WTC11 (cell line): Measurements from ENCODE around the gene MFF. TPM values are rescaled to one million over a fixed set of nuclear protein-coding genes. Genes with fewer than 3 reads are reported as not detected.

Experiments used
- ATAC-seq: fragments of 200-7000 bp; cut with Tn5 transposase; 2 replicates; pipeline ENCODE4 v1.10.0; 2021; ENCODE audit warnings: mild to moderate bottlenecking, moderate library complexity
- CTCF ChIA-PET: fragments of 300-600 bp; sonication (Branson Sonifier 250); formaldehyde crosslinking; loops from one replicate; lab custom pipeline; 2021; ENCODE audit warnings: antibody characterized with exemption; lab: Charles Lee
- POLR2A ChIA-PET: fragments of 350-600 bp; sonication (Branson Sonifier 250); formaldehyde crosslinking; loops from one replicate; lab custom pipeline; 2021; ENCODE audit warnings: antibody characterized with exemption; lab: Charles Lee
- DNase-seq: peaks from one replicate; pipeline ENCODE4 v3.0.0; 2021; ENCODE audit warnings: low spot score
- H3K27ac Mint-ChIP-seq: 2 replicates; pipeline ENCODE4 v1.8.0; 2021; ENCODE audit warnings: mixed read lengths
- H3K27me3 Mint-ChIP-seq: 2 replicates; pipeline ENCODE4 v1.8.0; 2021; ENCODE audit warnings: low read depth, mild to moderate bottlenecking, moderate library complexity, mixed read lengths
- H3K36me3 Mint-ChIP-seq: 2 replicates; pipeline ENCODE4 v1.8.0; 2021; ENCODE audit warnings: mixed read lengths
- H3K4me1 Mint-ChIP-seq: 2 replicates; pipeline ENCODE4 v1.8.0; 2022; ENCODE audit warnings: mixed read lengths
- H3K4me3 Mint-ChIP-seq: 2 replicates; pipeline ENCODE4 v1.8.0; 2021; ENCODE audit warnings: mild to moderate bottlenecking, moderate library complexity, mixed read lengths
- H3K9me3 Mint-ChIP-seq: 2 replicates; pipeline ENCODE4 v1.8.0; 2021; ENCODE audit warnings: mixed read lengths
- ARID4B ChIP-seq: sonication (generic); formaldehyde crosslinking; IDR thresholded peaks from 2 replicates; pipeline ENCODE4 v1.8.0; 2023; ENCODE audit warnings: missing genetic modification reagents, mild to moderate bottlenecking, borderline replicate concordance
- E2F5 ChIP-seq: sonication (generic); formaldehyde crosslinking; IDR thresholded peaks from 2 replicates; pipeline ENCODE4 v1.8.1; 2022; ENCODE audit warnings: mild to moderate bottlenecking, moderate library complexity, missing genetic modification reagents
- EMX1 ChIP-seq: fragments of 250-450 bp; sonication (Bioruptor Pico); IDR thresholded peaks from 2 replicates; pipeline ENCODE4 v1.8.0; 2021; ENCODE audit warnings: mild to moderate bottlenecking
- ETV6 ChIP-seq: sonication (generic); formaldehyde crosslinking; IDR thresholded peaks from 2 replicates; pipeline ENCODE4 v1.8.1; 2022; ENCODE audit warnings: mild to moderate bottlenecking, missing genetic modification reagents
- HMGXB4 ChIP-seq: sonication (generic); formaldehyde crosslinking; IDR thresholded peaks from 2 replicates; pipeline ENCODE4 v1.8.1; 2023; ENCODE audit warnings: mild to moderate bottlenecking, moderate library complexity, missing genetic modification reagents
- JAZF1 ChIP-seq: fragments of 250-450 bp; sonication (Bioruptor Pico); IDR thresholded peaks from 2 replicates; pipeline ENCODE4 v1.9.0; 2021; ENCODE audit warnings: moderate library complexity, mild to moderate bottlenecking, inconsistent platforms
- NFATC4 ChIP-seq: fragments of 250-450 bp; sonication (Bioruptor Pico); IDR thresholded peaks from 2 replicates; pipeline ENCODE4 v1.9.0; 2021; ENCODE audit warnings: mild to moderate bottlenecking
- NFYB ChIP-seq: sonication (generic); formaldehyde crosslinking; conservative IDR thresholded peaks from 2 replicates; pipeline ENCODE4 v1.8.0; 2022; ENCODE audit warnings: low read depth, missing genetic modification reagents
- NR1H2 ChIP-seq: sonication (generic); formaldehyde crosslinking; IDR thresholded peaks from 2 replicates; pipeline ENCODE4 v1.9.0; 2021; ENCODE audit warnings: mild to moderate bottlenecking, moderate library complexity, missing genetic modification reagents
- PREB ChIP-seq: sonication (generic); formaldehyde crosslinking; IDR thresholded peaks from 2 replicates; pipeline ENCODE4 v1.8.1; 2022; ENCODE audit warnings: mild to moderate bottlenecking, missing genetic modification reagents, moderate library complexity, borderline replicate concordance
- ZNF425 ChIP-seq: fragments of 250-450 bp; sonication (Bioruptor Pico); conservative IDR thresholded peaks from 2 replicates; pipeline ENCODE4 v1.9.0; 2021; ENCODE audit warnings: mild to moderate bottlenecking
- total RNA-seq: library from RNA; stranded (reverse); gene quantifications from 3 replicates; pipeline ENCODE4 v1.2.3, GENCODE V29; 2021

The MFF gene
- total RNA-seq, 1 experiment from 2014 or later = 78.5 TPM

- no peak for TF ChIP-seq ARID4B
- no peak for TF ChIP-seq ETV6 (CRISPR knock-in tag)
- TF ChIP-seq, all 79 proteins: peak for 0
Observed at GRCh38 chr2:227366769-227367426, 41.8 kb downstream of the MFF start (continued).

GRCh38 chr2:227367427-227367795 is 42.4 kb downstream of the MFF start:
- ChIA-PET POLR2A (no interaction called here), CTCF (interaction anchor here (1.5 kb wide), 1 partner anchor 399 kb away, joined by 6 read pairs; no protein-coding TSS in a partner anchor)
- H3K4me1 Mint-ChIP-seq = no peaks in the 10 kb centered on the region
- no peak overlapping the region for H3K27ac Mint-ChIP-seq
- ATAC-seq (no peak), DNase-seq (no peak)
- TF ChIP-seq ZNF425 (CRISPR knock-in tag) (no peak), E2F5 (CRISPR knock-in tag) (no peak), EMX1 (CRISPR knock-in tag) (no peak), PREB (CRISPR knock-in tag) (no peak), NR1H2 (no peak), HMGXB4 (CRISPR knock-in tag) (no peak), ARID4B (no peak), JAZF1 (no peak), NFATC4 (no peak), NFYB (CRISPR knock-in tag) (no peak)
- H3K4me3 Mint-ChIP-seq = no peak overlapping the region
- no peaks in the 10 kb centered on the region for H3K36me3 Mint-ChIP-seq
- H3K27me3 Mint-ChIP-seq = no peaks in the 10 kb centered on the region
- peaks cover 4% of the 10 kb centered on the region; the same call in 1 of the 2 replicates for H3K9me3 Mint-ChIP-seq
